ENCODE results near the gene ZBED4.
A peak's percentile ranks its signal among the peaks of the same experiment; 100 is the strongest.

Gene ZBED4

GRCh38 chr22:49911881-49912625 is 58.4 kb downstream of the ZBED4 start:
- no peak overlapping the region for H3K4me3 ChIP-seq (ENCODE audit: low read length)
- DNase-seq (ENCODE audit: low read depth) = no peak

DNA sequence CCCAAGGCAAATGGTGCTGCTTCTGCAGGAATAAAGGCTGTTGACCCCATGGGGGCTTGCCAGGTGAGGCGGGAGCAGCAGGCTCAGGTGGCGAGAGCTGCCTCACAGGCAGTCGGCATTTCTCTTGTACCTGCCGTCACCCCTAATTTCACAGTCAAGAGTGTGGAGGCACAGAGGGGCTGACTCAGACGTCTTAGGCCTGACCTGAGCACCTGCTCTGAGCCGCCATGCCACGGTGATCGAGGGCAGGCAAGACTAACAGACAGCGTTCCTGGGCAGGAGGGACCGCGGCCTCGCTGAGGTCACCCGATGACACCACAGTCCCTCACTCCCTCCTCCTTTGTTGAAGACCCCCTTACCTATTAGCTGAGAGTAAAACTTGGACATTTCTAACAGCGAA is 59.4 kb downstream of the ZBED4 start:
- no peaks in the 10 kb centered on the region for H3K27me3 ChIP-seq (replicated peaks; ENCODE audit: control insufficient read depth, insufficient read depth, low read length)
- DNase-seq (ENCODE audit: low read depth) = no peak
- no peak overlapping the region for H3K9ac ChIP-seq (ENCODE audit: low read length)
- H3K36me3 ChIP-seq (ENCODE audit: control insufficient read depth, insufficient read depth, low read length, severe bottlenecking) = peaks cover 14% of the 10 kb centered on the region
- no peak overlapping the region for H3K4me3 ChIP-seq (ENCODE audit: low read length)
- no peaks in the 10 kb centered on the region for H3K9me3 ChIP-seq (ENCODE audit: control insufficient read depth, low read length)
- H3K4me1 ChIP-seq (ENCODE audit: control insufficient read depth, insufficient read depth, low read length) = no peaks in the 10 kb centered on the region

More at GRCh38 chr22:49911881-49912625, 58.4 kb downstream of the ZBED4 start:
- Histone ChIP-seq H3K27me3 (replicated peaks; ENCODE audit: control insufficient read depth, insufficient read depth, low read length) (no peaks in the 10 kb centered on the region), H3K4me1 (ENCODE audit: control insufficient read depth, insufficient read depth, low read length) (no peaks in the 10 kb centered on the region), H3K9me3 (ENCODE audit: control insufficient read depth, low read length) (no peaks in the 10 kb centered on the region), H3K9ac (ENCODE audit: low read length) (no peak overlapping the region), H3K36me3 (ENCODE audit: control insufficient read depth, insufficient read depth, low read length, severe bottlenecking) (peaks cover 24% of the 10 kb centered on the region)

DNA sequence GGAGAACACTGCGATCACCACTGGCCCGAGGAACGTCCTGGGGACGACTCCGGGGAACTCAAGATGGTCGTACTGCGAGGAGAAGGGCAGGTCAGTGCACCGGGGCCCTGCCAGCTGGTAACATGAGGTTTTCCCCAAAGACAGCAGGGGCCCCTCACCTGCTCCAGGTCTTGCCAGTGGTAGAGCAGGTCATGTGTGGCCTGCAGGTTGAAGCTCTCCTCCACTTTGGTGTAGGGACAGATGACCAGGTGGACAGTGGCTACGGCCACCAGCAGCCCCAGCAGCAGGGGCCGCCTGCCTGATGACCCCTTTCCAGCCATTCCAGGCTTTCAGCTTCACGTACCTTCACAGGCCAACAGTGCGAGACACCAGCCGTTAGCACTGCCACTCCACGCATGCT is 59.8 kb downstream of the ZBED4 start:
- Histone ChIP-seq H3K4me3 (ENCODE audit: low read length) (no peak overlapping the region), H3K4me1 (ENCODE audit: control insufficient read depth, insufficient read depth, low read length) (no peaks in the 10 kb centered on the region), H3K36me3 (ENCODE audit: control insufficient read depth, insufficient read depth, low read length, severe bottlenecking) (peaks cover 14% of the 10 kb centered on the region), H3K27me3 (replicated peaks; ENCODE audit: control insufficient read depth, insufficient read depth, low read length) (no peaks in the 10 kb centered on the region), H3K9ac (ENCODE audit: low read length) (no peak overlapping the region), H3K9me3 (ENCODE audit: control insufficient read depth, low read length) (no peaks in the 10 kb centered on the region)
- DNase-seq (ENCODE audit: low read depth) = no peak

- peaks cover 4% of the 10 kb centered on the region for H3K4me1 ChIP-seq (ENCODE audit: control insufficient read depth, insufficient read depth, low read length)
- peaks cover 14% of the 10 kb centered on the region for H3K36me3 ChIP-seq (ENCODE audit: control insufficient read depth, insufficient read depth, low read length, severe bottlenecking)
- H3K9me3 ChIP-seq (ENCODE audit: control insufficient read depth, low read length) = no peaks in the 10 kb centered on the region
- no peak for DNase-seq (ENCODE audit: low read depth)
- no peak overlapping the region for H3K4me3 ChIP-seq (ENCODE audit: low read length)
- no peak overlapping the region for H3K9ac ChIP-seq (ENCODE audit: low read length)
- H3K27me3 ChIP-seq (replicated peaks; ENCODE audit: control insufficient read depth, insufficient read depth, low read length) = no peaks in the 10 kb centered on the region
Measured at GRCh38 chr22:49914256-49914655, 60.6 kb downstream of the ZBED4 start.

- Histone ChIP-seq H3K9ac (ENCODE audit: low read length) (no peak overlapping the region), H3K4me3 (ENCODE audit: low read length) (no peak overlapping the region), H3K4me1 (ENCODE audit: control insufficient read depth, insufficient read depth, low read length) (peaks cover 9% of the 10 kb centered on the region), H3K36me3 (ENCODE audit: control insufficient read depth, insufficient read depth, low read length, severe bottlenecking) (peaks cover 14% of the 10 kb centered on the region), H3K27me3 (replicated peaks; ENCODE audit: control insufficient read depth, insufficient read depth, low read length) (no peaks in the 10 kb centered on the region), H3K9me3 (ENCODE audit: control insufficient read depth, low read length) (no peaks in the 10 kb centered on the region)
- no peak for DNase-seq (ENCODE audit: low read depth)
Measured at GRCh38 chr22:49915610-49916009, 62.0 kb downstream of the ZBED4 start.

GRCh38 chr22:49916831-49917230 is 63.2 kb downstream of the ZBED4 start:
- Histone ChIP-seq H3K9ac (ENCODE audit: low read length) (no peak overlapping the region), H3K36me3 (ENCODE audit: control insufficient read depth, insufficient read depth, low read length, severe bottlenecking) (peaks cover 14% of the 10 kb centered on the region), H3K4me3 (ENCODE audit: low read length) (no peak overlapping the region), H3K9me3 (ENCODE audit: control insufficient read depth, low read length) (no peaks in the 10 kb centered on the region), H3K4me1 (ENCODE audit: control insufficient read depth, insufficient read depth, low read length) (peaks cover 9% of the 10 kb centered on the region), H3K27me3 (replicated peaks; ENCODE audit: control insufficient read depth, insufficient read depth, low read length) (no peaks in the 10 kb centered on the region)
- no peak for DNase-seq (ENCODE audit: low read depth)

DNA sequence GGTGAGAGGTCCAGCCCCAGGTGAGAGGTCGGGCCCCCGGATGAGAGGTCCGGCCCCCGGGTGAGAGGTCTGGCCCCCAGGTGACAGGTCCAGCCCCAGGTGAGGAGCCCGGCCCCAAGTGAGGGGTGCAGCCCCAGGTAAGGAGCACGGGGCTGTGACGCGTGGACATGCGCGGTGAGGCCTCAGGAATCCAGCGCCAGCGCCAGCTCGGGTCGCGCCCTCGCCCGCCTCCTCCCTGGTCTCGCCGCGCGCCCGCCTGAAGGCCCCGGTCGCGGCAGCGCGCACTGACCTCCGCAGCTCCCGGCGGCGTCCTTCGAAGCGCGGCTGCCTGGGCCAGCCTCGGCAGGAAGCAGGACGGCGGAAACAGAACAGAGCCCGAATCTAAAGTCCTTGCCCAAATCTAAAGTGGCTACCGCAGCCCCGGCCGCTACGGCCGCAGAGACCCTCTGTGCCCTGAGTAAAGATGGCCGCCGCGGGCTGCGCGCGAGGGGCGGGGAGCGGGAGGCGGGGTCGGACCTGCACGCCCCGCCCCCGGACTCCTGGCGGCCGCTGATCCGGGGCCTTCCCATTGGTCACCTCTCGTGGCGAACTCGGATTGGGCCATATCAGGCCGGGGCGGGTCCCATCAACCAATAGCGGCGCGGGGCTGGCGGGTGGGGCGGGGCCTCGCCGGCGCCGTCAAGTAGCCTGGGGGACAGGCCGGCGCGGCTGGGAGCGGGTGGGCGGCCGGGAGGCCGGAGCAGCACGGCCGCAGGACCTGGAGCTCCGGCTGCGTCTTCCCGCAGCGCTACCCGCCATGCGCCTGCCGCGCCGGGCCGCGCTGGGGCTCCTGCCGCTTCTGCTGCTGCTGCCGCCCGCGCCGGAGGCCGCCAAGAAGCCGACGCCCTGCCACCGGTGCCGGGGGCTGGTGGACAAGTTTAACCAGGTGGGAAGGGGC is 64.6 kb downstream of the ZBED4 start, which contains the start of the genes ALG12 and CRELD2:
Gene ALG12, minus strand, starts transcription at position 465 of the 937 bp plus-strand sequence. CDS start 4,673 bp downstream, outside the sequence.
Gene CRELD2, plus strand, starts transcription at position 661 of the 937 bp plus-strand sequence. Its CDS starts 136 bp downstream, at position 797.
- Histone ChIP-seq H3K4me3 (ENCODE audit: low read length) (peak within 1 kb of the TSS; percentile 83), H3K27me3 (replicated peaks; ENCODE audit: control insufficient read depth, insufficient read depth, low read length) (no peaks in the 10 kb centered on the region), H3K36me3 (ENCODE audit: control insufficient read depth, insufficient read depth, low read length, severe bottlenecking) (peaks cover 2% of the 10 kb centered on the region), H3K9ac (ENCODE audit: low read length) (peak within 1 kb of the TSS; percentile 94), H3K9me3 (ENCODE audit: control insufficient read depth, low read length) (no peaks in the 10 kb centered on the region), H3K4me1 (ENCODE audit: control insufficient read depth, insufficient read depth, low read length) (peaks cover 9% of the 10 kb centered on the region)
- peak; percentile 99 for DNase-seq (ENCODE audit: low read depth)

- DNase-seq (ENCODE audit: low read depth) = no peak
- H3K36me3 ChIP-seq (ENCODE audit: control insufficient read depth, insufficient read depth, low read length, severe bottlenecking) = peaks cover 3% of the 10 kb centered on the region
- H3K9me3 ChIP-seq (ENCODE audit: control insufficient read depth, low read length) = no peaks in the 10 kb centered on the region
- H3K4me1 ChIP-seq (ENCODE audit: control insufficient read depth, insufficient read depth, low read length) = peaks cover 9% of the 10 kb centered on the region
- peak overlapping the region; percentile 83 for H3K4me3 ChIP-seq (ENCODE audit: low read length)
- H3K9ac ChIP-seq (ENCODE audit: low read length) = peak overlapping the region; percentile 94
- no peaks in the 10 kb centered on the region for H3K27me3 ChIP-seq (replicated peaks; ENCODE audit: control insufficient read depth, insufficient read depth, low read length)
Measured at GRCh38 chr22:49918911-49919881, 65.6 kb downstream of the ZBED4 start.

DNA sequence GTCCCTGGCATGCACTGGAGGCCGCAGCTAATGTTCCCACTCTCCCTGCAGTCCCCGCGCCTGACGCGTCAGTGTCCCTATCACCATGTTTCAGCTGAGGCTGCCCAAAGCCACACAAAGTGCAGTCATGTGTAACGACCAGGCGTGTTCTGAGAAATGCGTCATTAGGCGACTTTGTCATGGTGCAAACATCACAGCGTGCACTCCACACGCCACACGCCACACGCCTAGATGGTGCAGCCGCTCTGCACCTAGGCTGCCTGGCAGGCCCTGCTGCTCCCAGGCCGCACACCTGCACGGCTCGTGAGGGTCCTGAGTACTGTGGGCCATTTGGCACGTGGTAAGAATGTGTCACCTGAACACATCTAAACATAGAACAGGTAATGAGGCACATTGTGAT is 67.2 kb downstream of the ZBED4 start:
- Histone ChIP-seq H3K4me1 (ENCODE audit: control insufficient read depth, insufficient read depth, low read length) (peaks cover 9% of the 10 kb centered on the region), H3K27me3 (replicated peaks; ENCODE audit: control insufficient read depth, insufficient read depth, low read length) (no peaks in the 10 kb centered on the region), H3K36me3 (ENCODE audit: control insufficient read depth, insufficient read depth, low read length, severe bottlenecking) (peaks cover 11% of the 10 kb centered on the region), H3K9ac (ENCODE audit: low read length) (no peak overlapping the region), H3K4me3 (ENCODE audit: low read length) (no peak overlapping the region), H3K9me3 (ENCODE audit: control insufficient read depth, low read length) (no peaks in the 10 kb centered on the region)
- no peak for DNase-seq (ENCODE audit: low read depth)

- no peaks in the 10 kb centered on the region for H3K27me3 ChIP-seq (replicated peaks; ENCODE audit: control insufficient read depth, insufficient read depth, low read length)
- no peak overlapping the region for H3K9ac ChIP-seq (ENCODE audit: low read length)
- DNase-seq (ENCODE audit: low read depth) = no peak
Measured at GRCh38 chr22:49921508-49922278, 68.0 kb downstream of the ZBED4 start.

More at GRCh38 chr22:49921508-49922278, 68.0 kb downstream of the ZBED4 start:
- H3K4me1 ChIP-seq (ENCODE audit: control insufficient read depth, insufficient read depth, low read length) = peaks cover 9% of the 10 kb centered on the region
- H3K9me3 ChIP-seq (ENCODE audit: control insufficient read depth, low read length) = no peaks in the 10 kb centered on the region
- peaks cover 13% of the 10 kb centered on the region for H3K36me3 ChIP-seq (ENCODE audit: control insufficient read depth, insufficient read depth, low read length, severe bottlenecking)
- no peak overlapping the region for H3K4me3 ChIP-seq (ENCODE audit: low read length)

Measured in adipocyte (in vitro differentiated cells).